HepG2 (cell line): ENCODE data around the gene MCEE. TPM values are rescaled to one million over a fixed set of nuclear protein-coding genes. Genes with fewer than 3 reads are reported as not detected.
A peak's percentile ranks its signal among the peaks of the same experiment; 100 is the strongest.

Experiments used
- ARNT2 ChIP-seq: sonication (generic); formaldehyde crosslinking; IDR thresholded peaks from 2 replicates; pipeline ENCODE4 v1.8.0; 2022; ENCODE audit warnings: mild to moderate bottlenecking, low read depth, missing genetic modification reagents, moderate library complexity
- CHCHD3 ChIP-seq: sonication (generic); formaldehyde crosslinking; IDR thresholded peaks from 2 replicates; pipeline ENCODE4 v1.8.0; 2022; ENCODE audit warnings: mild to moderate bottlenecking, missing genetic modification reagents, moderate library complexity
- FOXO1 ChIP-seq: sonication (generic); formaldehyde crosslinking; IDR thresholded peaks from 2 replicates; pipeline ENCODE4 v1.4.0; 2020; ENCODE audit warnings: missing genetic modification reagents
- JUN ChIP-seq: sonication (generic); formaldehyde crosslinking; IDR thresholded peaks from 2 replicates; pipeline ENCODE4 v1.4.0; 2020; ENCODE audit warnings: mild to moderate bottlenecking, missing genetic modification reagents
- NCOA1 ChIP-seq: sonication (generic); formaldehyde crosslinking; IDR thresholded peaks from 2 replicates; pipeline ENCODE4 v1.9.0; 2021; ENCODE audit warnings: missing genetic modification reagents
- SIX4 ChIP-seq: sonication (generic); formaldehyde crosslinking; IDR thresholded peaks from 2 replicates; pipeline ENCODE4 v1.4.0; 2020; ENCODE audit warnings: missing genetic modification reagents
- SUZ12 ChIP-seq: fragments of 150-350 bp; IDR thresholded peaks from 2 replicates; pipeline ENCODE4 v1.6.1; 2014; ENCODE audit warnings: low read depth, low read length
- TRIM24 ChIP-seq: sonication (generic); formaldehyde crosslinking; IDR thresholded peaks from 2 replicates; pipeline ENCODE4 v1.8.0; 2022; ENCODE audit warnings: mild to moderate bottlenecking, missing genetic modification reagents
- ZNF232 ChIP-seq: sonication (generic); formaldehyde crosslinking; IDR thresholded peaks from 2 replicates; pipeline ENCODE4 v1.4.0; 2020; ENCODE audit warnings: missing genetic modification reagents, borderline replicate concordance
- ZNF569 ChIP-seq: sonication (generic); formaldehyde crosslinking; IDR thresholded peaks from 2 replicates; pipeline ENCODE4 v1.5.0; 2020; ENCODE audit warnings: mild to moderate bottlenecking, missing genetic modification reagents, moderate library complexity, borderline replicate concordance
- polyA plus RNA-seq, 8 experiments: library from polyadenylated mRNA; depleted of rRNA in 3 of 8; stranded (reverse) in 7 of 8; unstranded in 1 of 8; fragments of >200 nt; fragmentation: Illumina TruSeq in 4 of 8; extraction: Trizol in 4 of 8; gene quantifications; 2 replicates each; pipeline versions ENCODE4 v1.2.1 to v1.2.3, GENCODE V29; 2011 to 2016; ENCODE audit warnings: low read depth in 4 of 8, missing spikeins in 1 of 8, mixed read lengths in 1 of 8; ENCODE audit not compliant: insufficient read depth in 1 of 8
- total RNA-seq, 5 experiments: library from RNA; depleted of rRNA; stranded (reverse); fragments of >200 nt; fragmentation: Illumina TruSeq; extraction: Trizol; gene quantifications; 2 replicates each; pipeline ENCODE4 v1.2.3, GENCODE V29; 2016; ENCODE audit warnings: low read depth in 1 of 5
- TF ChIP-seq, protein P1 (sequence below): IDR thresholded peaks from 2 replicates; pipeline ENCODE4 v1.6.1; 2016; ENCODE audit warnings: missing compliant biosample characterization, missing genetic modification reagents, borderline replicate concordance
- TF ChIP-seq, protein P2 (sequence below): sonication (generic); formaldehyde crosslinking; IDR thresholded peaks from 2 replicates; pipeline ENCODE4 v1.5.0; 2020; ENCODE audit warnings: mild to moderate bottlenecking, missing genetic modification reagents
- TF ChIP-seq, protein P3 (sequence below): sonication (generic); formaldehyde crosslinking; IDR thresholded peaks from 2 replicates; pipeline ENCODE4 v1.5.0; 2020; ENCODE audit warnings: mild to moderate bottlenecking, missing genetic modification reagents
- TF ChIP-seq, protein P4 (sequence below): sonication (generic); formaldehyde crosslinking; conservative IDR thresholded peaks from 2 replicates; pipeline ENCODE4 v1.4.0; 2020; ENCODE audit warnings: missing genetic modification reagents
- TF ChIP-seq, protein P5 (sequence below): sonication (generic); formaldehyde crosslinking; IDR thresholded peaks from 2 replicates; pipeline ENCODE4 v1.4.0; 2020; ENCODE audit warnings: missing genetic modification reagents
- TF ChIP-seq, protein P6 (sequence below): sonication (generic); formaldehyde crosslinking; IDR thresholded peaks from 2 replicates; pipeline ENCODE4 v1.5.0; 2020; ENCODE audit warnings: missing genetic modification reagents

Gene MCEE
- total and polyA plus RNA-seq, 2 of the 13 experiments (the other 11 are each of a cell fraction or from before 2014, with no cell fraction given): 32.0 to 66.9 TPM

DNA sequence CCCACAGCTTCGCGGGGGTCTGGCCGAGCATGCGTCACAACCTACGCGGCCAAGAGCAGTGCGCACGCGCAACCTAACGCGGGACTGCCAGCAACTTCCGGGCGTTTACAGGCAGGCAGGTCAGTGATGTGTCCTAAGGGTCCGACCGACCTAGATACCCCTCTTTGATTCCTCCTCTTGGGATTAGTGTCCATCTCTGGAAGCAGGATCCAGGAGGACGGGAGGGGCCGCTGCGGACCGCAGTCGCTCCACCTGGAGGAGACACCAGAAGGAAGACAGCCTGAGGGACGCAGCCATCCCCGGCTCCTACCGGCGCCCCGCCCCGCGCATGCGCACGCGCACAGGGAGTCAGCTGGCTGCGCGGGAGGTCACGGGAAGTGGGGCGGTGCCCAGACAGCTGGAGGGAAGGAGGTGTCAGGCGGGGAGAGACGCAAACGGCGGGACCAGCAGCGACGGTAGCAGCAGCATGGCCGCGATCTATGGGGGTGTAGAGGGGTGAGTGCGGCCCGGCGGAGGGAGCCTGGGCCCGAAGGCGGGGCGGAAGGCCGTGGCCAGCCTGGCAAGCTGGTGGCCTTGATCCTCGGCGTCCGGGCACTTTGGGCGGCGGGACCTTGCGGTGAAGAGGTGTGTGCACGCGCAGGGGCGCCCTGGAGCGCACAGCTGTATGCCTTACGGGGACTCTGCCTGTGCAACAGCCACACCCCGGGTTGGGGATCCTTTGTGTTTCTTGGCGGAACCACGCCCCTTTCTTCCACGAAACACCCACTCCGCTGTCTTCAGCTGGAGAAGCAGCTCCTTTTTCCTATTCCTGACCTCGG lies 61.6 kb downstream of the MCEE start, which contains the start of gene NAGK (continued):
- TF ChIP-seq, protein P1, sequence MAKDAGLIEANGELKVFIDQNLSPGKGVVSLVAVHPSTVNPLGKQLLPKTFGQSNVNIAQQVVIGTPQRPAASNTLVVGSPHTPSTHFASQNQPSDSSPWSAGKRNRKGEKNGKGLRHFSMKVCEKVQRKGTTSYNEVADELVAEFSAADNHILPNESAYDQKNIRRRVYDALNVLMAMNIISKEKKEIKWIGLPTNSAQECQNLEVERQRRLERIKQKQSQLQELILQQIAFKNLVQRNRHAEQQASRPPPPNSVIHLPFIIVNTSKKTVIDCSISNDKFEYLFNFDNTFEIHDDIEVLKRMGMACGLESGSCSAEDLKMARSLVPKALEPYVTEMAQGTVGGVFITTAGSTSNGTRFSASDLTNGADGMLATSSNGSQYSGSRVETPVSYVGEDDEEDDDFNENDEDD (CRISPR knock-in tag): peak; percentile 98
- TF ChIP-seq FOXO1: peak; percentile 82
- TF ChIP-seq, protein P2, sequence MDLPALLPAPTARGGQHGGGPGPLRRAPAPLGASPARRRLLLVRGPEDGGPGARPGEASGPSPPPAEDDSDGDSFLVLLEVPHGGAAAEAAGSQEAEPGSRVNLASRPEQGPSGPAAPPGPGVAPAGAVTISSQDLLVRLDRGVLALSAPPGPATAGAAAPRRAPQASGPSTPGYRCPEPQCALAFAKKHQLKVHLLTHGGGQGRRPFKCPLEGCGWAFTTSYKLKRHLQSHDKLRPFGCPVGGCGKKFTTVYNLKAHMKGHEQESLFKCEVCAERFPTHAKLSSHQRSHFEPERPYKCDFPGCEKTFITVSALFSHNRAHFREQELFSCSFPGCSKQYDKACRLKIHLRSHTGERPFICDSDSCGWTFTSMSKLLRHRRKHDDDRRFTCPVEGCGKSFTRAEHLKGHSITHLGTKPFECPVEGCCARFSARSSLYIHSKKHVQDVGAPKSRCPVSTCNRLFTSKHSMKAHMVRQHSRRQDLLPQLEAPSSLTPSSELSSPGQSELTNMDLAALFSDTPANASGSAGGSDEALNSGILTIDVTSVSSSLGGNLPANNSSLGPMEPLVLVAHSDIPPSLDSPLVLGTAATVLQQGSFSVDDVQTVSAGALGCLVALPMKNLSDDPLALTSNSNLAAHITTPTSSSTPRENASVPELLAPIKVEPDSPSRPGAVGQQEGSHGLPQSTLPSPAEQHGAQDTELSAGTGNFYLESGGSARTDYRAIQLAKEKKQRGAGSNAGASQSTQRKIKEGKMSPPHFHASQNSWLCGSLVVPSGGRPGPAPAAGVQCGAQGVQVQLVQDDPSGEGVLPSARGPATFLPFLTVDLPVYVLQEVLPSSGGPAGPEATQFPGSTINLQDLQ (CRISPR knock-in tag): peak; percentile 96
- TF ChIP-seq JUN (CRISPR knock-in tag): 0 out of 2 replicates have a peak, but pooled peaks have one; percentile 46
- peak; percentile 98 for TF ChIP-seq NCOA1 (CRISPR knock-in tag)
- TF ChIP-seq ZNF232 (CRISPR knock-in tag): peak; percentile 51
- peak; percentile 27; the same call in 1 of the 2 replicates for TF ChIP-seq SUZ12
- TF ChIP-seq ARNT2 (CRISPR knock-in tag): peak; percentile 98
- TF ChIP-seq, protein P3, sequence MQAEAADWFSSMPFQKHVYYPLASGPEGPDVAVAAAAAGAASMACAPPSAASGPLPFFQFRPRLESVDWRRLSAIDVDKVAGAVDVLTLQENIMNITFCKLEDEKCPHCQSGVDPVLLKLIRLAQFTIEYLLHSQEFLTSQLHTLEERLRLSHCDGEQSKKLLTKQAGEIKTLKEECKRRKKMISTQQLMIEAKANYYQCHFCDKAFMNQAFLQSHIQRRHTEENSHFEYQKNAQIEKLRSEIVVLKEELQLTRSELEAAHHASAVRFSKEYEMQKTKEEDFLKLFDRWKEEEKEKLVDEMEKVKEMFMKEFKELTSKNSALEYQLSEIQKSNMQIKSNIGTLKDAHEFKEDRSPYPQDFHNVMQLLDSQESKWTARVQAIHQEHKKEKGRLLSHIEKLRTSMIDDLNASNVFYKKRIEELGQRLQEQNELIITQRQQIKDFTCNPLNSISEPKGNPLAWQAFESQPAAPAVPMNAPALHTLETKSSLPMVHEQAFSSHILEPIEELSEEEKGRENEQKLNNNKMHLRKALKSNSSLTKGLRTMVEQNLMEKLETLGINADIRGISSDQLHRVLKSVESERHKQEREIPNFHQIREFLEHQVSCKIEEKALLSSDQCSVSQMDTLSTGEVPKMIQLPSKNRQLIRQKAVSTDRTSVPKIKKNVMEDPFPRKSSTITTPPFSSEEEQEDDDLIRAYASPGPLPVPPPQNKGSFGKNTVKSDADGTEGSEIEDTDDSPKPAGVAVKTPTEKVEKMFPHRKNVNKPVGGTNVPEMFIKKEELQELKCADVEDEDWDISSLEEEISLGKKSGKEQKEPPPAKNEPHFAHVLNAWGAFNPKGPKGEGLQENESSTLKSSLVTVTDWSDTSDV: peak; percentile 92; the same call in 1 of the 2 replicates
- TF ChIP-seq SIX4 (CRISPR knock-in tag): peak; percentile 77; the same call in 1 of the 2 replicates
- peak; percentile 98; the same call in 1 of the 2 replicates for TF ChIP-seq ZNF569 (CRISPR knock-in tag)
- TF ChIP-seq, protein P4, sequence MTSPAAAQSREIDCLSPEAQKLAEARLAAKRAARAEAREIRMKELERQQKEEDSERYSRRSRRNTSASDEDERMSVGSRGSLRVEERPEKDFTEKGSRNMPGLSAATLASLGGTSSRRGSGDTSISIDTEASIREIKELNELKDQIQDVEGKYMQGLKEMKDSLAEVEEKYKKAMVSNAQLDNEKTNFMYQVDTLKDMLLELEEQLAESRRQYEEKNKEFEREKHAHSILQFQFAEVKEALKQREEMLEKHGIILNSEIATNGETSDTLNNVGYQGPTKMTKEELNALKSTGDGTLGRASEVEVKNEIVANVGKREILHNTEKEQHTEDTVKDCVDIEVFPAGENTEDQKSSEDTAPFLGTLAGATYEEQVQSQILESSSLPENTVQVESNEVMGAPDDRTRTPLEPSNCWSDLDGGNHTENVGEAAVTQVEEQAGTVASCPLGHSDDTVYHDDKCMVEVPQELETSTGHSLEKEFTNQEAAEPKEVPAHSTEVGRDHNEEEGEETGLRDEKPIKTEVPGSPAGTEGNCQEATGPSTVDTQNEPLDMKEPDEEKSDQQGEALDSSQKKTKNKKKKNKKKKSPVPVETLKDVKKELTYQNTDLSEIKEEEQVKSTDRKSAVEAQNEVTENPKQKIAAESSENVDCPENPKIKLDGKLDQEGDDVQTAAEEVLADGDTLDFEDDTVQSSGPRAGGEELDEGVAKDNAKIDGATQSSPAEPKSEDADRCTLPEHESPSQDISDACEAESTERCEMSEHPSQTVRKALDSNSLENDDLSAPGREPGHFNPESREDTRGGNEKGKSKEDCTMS (CRISPR knock-in tag): no peak
- peak; percentile 96 for TF ChIP-seq CHCHD3 (CRISPR knock-in tag)
- TF ChIP-seq, protein P5, sequence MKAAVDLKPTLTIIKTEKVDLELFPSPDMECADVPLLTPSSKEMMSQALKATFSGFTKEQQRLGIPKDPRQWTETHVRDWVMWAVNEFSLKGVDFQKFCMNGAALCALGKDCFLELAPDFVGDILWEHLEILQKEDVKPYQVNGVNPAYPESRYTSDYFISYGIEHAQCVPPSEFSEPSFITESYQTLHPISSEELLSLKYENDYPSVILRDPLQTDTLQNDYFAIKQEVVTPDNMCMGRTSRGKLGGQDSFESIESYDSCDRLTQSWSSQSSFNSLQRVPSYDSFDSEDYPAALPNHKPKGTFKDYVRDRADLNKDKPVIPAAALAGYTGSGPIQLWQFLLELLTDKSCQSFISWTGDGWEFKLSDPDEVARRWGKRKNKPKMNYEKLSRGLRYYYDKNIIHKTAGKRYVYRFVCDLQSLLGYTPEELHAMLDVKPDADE (CRISPR knock-in tag): peak; percentile 88
- TF ChIP-seq, protein P6, sequence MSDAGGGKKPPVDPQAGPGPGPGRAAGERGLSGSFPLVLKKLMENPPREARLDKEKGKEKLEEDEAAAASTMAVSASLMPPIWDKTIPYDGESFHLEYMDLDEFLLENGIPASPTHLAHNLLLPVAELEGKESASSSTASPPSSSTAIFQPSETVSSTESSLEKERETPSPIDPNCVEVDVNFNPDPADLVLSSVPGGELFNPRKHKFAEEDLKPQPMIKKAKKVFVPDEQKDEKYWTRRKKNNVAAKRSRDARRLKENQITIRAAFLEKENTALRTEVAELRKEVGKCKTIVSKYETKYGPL (CRISPR knock-in tag): peak; percentile 57
- no peak for TF ChIP-seq TRIM24 (CRISPR knock-in tag)
